ENCODE measurements around the gene SH3TC1. TPM values are rescaled to one million over a fixed set of nuclear protein-coding genes. Genes with fewer than 3 reads are reported as not detected.

Gene SH3TC1
- polyA plus RNA-seq, 3 donors = 36.9 to 85.7 (median 41.9) TPM

GRCh38 chr4:8152090-8152864 is 46.8 kb upstream of the SH3TC1 start:
- H2AFZ ChIP-seq (ENCODE audit: insufficient read depth, low read depth, low read length, poor library complexity, severe bottlenecking) = no peak overlapping the region
- DNase-seq = no peak
- no peak overlapping the region for H3K27ac ChIP-seq (ENCODE audit: low read depth in 1 of 2, low read length in 2 of 2)
- Mint-ChIP-seq H3K36me3 (peaks cover 0 to under 1% of the 10 kb centered on the region in 2 donors), H3K27ac (no peak overlapping the region), H3K4me1 (no peaks in the 10 kb centered on the region), H3K9me3 (peaks cover 0 to 4% (median under 1%) of the 10 kb centered on the region in 7 donors), H3K27me3 (ENCODE audit: low read depth in 3 of 3) (peaks cover 30 to 51% (median 32%) of the 10 kb centered on the region in 3 donors), H3K4me3 (no peak overlapping the region)
- 96% methylated on average over 38 of the region's 39 CpGs for WGBS (ENCODE audit: insufficient coverage)
- no peaks in the 10 kb centered on the region for H3K4me1 ChIP-seq (ENCODE audit: control insufficient read depth in 1 of 2, insufficient read depth in 2 of 2, low read length in 2 of 2)
- H3K79me2 ChIP-seq (ENCODE audit: insufficient read depth, low read length) = no peaks in the 10 kb centered on the region
- H3K4me3 ChIP-seq (replicated peaks in 1 of 3; ENCODE audit: low read depth in 2 of 3, low read length in 3 of 3) = no peak overlapping the region
- H4K20me1 ChIP-seq (ENCODE audit: insufficient read depth, low read length) = no peaks in the 10 kb centered on the region
- H3K9ac ChIP-seq (ENCODE audit: insufficient read depth, low read length, poor library complexity, severe bottlenecking) = no peak overlapping the region
- intact Hi-C loops (cut with micrococcal nuclease) = loop anchor here in 1 of 2 donors (10.0 kb wide), 1 partner anchor 273 kb away; no protein-coding TSS in a partner anchor
- H3K4me2 ChIP-seq (replicated peaks; ENCODE audit: extremely low read depth, low read length, poor library complexity, severe bottlenecking) = no peak overlapping the region
- TF ChIP-seq CTCF (IDR thresholded peaks at IDR 0.05) = no peak
- peaks cover 6 to 21% of the 10 kb centered on the region in 2 donors for H3K27me3 ChIP-seq (ENCODE audit: control insufficient read depth in 2 of 2, insufficient read depth in 2 of 2, low read length in 2 of 2)
- H3K36me3 ChIP-seq (replicated peaks in 1 of 2; ENCODE audit: control insufficient read depth in 1 of 2, insufficient read depth in 2 of 2, low read length in 2 of 2) = no peaks in the 10 kb centered on the region
- peaks cover 0 to under 1% of the 10 kb centered on the region in 2 donors for H3K9me3 ChIP-seq (replicated peaks in 1 of 2; ENCODE audit: control insufficient read depth in 1 of 2, insufficient read depth in 1 of 2, low read length in 2 of 2)

GRCh38 chr4:8152865-8153257 is 46.2 kb upstream of the SH3TC1 start:
- Histone ChIP-seq H3K9me3 (replicated peaks in 1 of 2; ENCODE audit: control insufficient read depth in 1 of 2, insufficient read depth in 1 of 2, low read length in 2 of 2) (peaks cover 3 to 7% of the 10 kb centered on the region in 2 donors), H2AFZ (ENCODE audit: insufficient read depth, low read depth, low read length, poor library complexity, severe bottlenecking) (no peak overlapping the region), H3K36me3 (replicated peaks in 1 of 2; ENCODE audit: control insufficient read depth in 1 of 2, insufficient read depth in 2 of 2, low read length in 2 of 2) (no peaks in the 10 kb centered on the region), H3K4me3 (replicated peaks in 1 of 3; ENCODE audit: low read depth in 2 of 3, low read length in 3 of 3) (no peak overlapping the region), H3K4me1 (ENCODE audit: control insufficient read depth in 1 of 2, insufficient read depth in 2 of 2, low read length in 2 of 2) (peaks cover 4 to 5% of the 10 kb centered on the region in 2 donors), H4K20me1 (ENCODE audit: insufficient read depth, low read length) (no peaks in the 10 kb centered on the region), H3K79me2 (ENCODE audit: insufficient read depth, low read length) (no peaks in the 10 kb centered on the region), H3K9ac (ENCODE audit: insufficient read depth, low read length, poor library complexity, severe bottlenecking) (no peak overlapping the region), H3K27ac (ENCODE audit: low read depth in 1 of 2, low read length in 2 of 2) (no peak overlapping the region), H3K27me3 (ENCODE audit: control insufficient read depth in 2 of 2, insufficient read depth in 2 of 2, low read length in 2 of 2) (peaks cover 12 to 27% of the 10 kb centered on the region in 2 donors), H3K4me2 (replicated peaks; ENCODE audit: extremely low read depth, low read length, poor library complexity, severe bottlenecking) (no peak overlapping the region)
- 80% methylated on average over 6 of the region's 6 CpGs for WGBS (ENCODE audit: insufficient coverage)
- DNase-seq = no peak
- H3K27ac Mint-ChIP-seq = no peak overlapping the region
- peaks cover 0 to 9% (median 3%) of the 10 kb centered on the region in 7 donors for H3K9me3 Mint-ChIP-seq
- peaks cover 6% of the 10 kb centered on the region for H3K4me1 Mint-ChIP-seq
- intact Hi-C loops (cut with micrococcal nuclease) = loop anchor here in 1 of 2 donors (10.0 kb wide), 1 partner anchor 272 kb away; no protein-coding TSS in a partner anchor
- peaks cover 32 to 54% (median 35%) of the 10 kb centered on the region in 3 donors for H3K27me3 Mint-ChIP-seq (ENCODE audit: low read depth in 3 of 3)
- TF ChIP-seq CTCF (IDR thresholded peaks at IDR 0.05) = no peak
- no peak overlapping the region for H3K4me3 Mint-ChIP-seq
- peaks cover 0 to 3% of the 10 kb centered on the region in 2 donors for H3K36me3 Mint-ChIP-seq

Data from CD14-positive monocyte (primary cell).